GM12891 (cell line): ENCODE measurements around the gene RFFL.

Experiments
- PAX5 ChIP-seq: IDR thresholded peaks from 2 replicates; pipeline ENCODE4 v1.6.1; 2011; ENCODE audit warnings: low read length, moderate library complexity, mild to moderate bottlenecking; ENCODE audit not compliant: insufficient read depth, severe bottlenecking
- POLR2A ChIP-seq: IDR thresholded peaks from 2 replicates; pipeline ENCODE4 v1.6.1; 2011; ENCODE audit warnings: low read depth, low read length, control low read depth
- POLR2AphosphoS5 ChIP-seq: IDR thresholded peaks from 2 replicates; pipeline ENCODE4 v1.6.1; 2011; ENCODE audit warnings: low read depth, low read length, control low read depth
- POU2F2 ChIP-seq: IDR thresholded peaks from 2 replicates; pipeline ENCODE4 v1.6.1; 2011; ENCODE audit warnings: low read depth, mild to moderate bottlenecking, control low read depth, low read length, moderate library complexity

DNA sequence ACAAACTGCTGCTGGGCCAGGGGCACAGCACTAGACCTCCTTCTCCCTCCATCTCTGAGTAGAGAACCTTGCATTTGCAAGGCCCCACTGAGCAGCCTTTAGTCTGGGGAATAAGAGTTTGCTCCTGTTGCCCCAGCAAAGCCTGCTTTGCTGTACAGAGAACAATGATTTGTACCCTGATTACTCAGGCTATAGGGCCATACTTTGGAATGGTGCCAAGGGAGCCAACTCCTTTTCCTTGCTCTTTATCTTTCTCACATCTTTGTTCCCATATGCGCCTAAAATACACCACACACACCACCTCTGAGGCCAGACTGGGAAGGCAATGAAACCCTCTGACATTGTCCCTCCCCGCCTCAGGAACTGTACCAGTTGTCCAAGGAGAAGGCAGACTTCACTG lies 62.0 kb downstream of the RFFL start:
- TF ChIP-seq POLR2AphosphoS5 (no peak), POLR2A (no peak), POU2F2 (no peak), PAX5 (no peak)
